Measurements from ENCODE around the gene PVALEF.

The PVALEF gene

DNA sequence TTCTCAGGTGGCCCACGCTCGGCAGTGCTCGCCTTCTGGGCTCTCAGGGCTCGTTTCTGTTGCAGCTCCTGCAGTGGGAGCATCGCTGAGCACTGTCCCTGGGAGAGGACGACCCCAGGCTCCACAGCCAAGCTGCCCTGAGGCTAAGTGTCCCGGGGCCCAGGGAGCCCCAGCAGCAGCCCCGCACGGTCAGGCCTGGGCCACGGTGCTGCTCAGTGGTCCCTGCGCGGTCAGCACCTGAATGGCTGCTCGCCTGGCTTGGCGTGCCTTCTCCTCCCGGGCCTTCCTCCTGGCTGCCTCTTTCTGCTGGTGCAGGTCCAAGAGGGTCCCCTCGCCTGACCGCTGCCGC lies 34.1 kb downstream of the PVALEF start:
- no peak for DNase-seq (ENCODE audit: low spot score)
- Histone ChIP-seq H3K4me3 (no peak overlapping the region), H3K27ac (no peak overlapping the region)
- TF ChIP-seq, protein P1, sequence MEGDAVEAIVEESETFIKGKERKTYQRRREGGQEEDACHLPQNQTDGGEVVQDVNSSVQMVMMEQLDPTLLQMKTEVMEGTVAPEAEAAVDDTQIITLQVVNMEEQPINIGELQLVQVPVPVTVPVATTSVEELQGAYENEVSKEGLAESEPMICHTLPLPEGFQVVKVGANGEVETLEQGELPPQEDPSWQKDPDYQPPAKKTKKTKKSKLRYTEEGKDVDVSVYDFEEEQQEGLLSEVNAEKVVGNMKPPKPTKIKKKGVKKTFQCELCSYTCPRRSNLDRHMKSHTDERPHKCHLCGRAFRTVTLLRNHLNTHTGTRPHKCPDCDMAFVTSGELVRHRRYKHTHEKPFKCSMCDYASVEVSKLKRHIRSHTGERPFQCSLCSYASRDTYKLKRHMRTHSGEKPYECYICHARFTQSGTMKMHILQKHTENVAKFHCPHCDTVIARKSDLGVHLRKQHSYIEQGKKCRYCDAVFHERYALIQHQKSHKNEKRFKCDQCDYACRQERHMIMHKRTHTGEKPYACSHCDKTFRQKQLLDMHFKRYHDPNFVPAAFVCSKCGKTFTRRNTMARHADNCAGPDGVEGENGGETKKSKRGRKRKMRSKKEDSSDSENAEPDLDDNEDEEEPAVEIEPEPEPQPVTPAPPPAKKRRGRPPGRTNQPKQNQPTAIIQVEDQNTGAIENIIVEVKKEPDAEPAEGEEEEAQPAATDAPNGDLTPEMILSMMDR (IDR thresholded peaks at IDR 0.05), result no peak

DNA sequence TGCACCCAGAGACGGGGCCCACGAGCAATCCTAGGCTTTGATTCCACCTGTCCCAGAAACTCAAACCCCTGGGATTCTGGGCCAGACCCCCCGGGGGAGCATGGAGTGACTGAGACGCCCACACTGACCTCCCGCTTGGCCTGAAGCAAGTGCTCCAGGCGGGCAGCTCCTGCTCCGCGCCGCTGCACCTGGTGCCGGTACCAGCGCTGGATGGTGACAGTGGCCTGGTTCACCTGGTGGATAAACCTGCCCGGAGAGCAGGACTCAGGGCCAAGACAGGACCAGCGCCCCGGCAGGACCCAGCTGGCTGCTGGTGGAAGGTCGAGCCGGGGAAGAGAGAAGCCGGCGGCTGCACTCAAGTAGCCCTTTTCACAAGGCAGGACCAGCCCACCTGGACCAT lies 34.9 kb downstream of the PVALEF start:
- no peak for DNase-seq (ENCODE audit: low spot score)
- no peak overlapping the region for H3K27ac ChIP-seq
- TF ChIP-seq, protein P1 (IDR thresholded peaks at IDR 0.05), result no peak
- H3K4me3 ChIP-seq, result no peak overlapping the region

DNA sequence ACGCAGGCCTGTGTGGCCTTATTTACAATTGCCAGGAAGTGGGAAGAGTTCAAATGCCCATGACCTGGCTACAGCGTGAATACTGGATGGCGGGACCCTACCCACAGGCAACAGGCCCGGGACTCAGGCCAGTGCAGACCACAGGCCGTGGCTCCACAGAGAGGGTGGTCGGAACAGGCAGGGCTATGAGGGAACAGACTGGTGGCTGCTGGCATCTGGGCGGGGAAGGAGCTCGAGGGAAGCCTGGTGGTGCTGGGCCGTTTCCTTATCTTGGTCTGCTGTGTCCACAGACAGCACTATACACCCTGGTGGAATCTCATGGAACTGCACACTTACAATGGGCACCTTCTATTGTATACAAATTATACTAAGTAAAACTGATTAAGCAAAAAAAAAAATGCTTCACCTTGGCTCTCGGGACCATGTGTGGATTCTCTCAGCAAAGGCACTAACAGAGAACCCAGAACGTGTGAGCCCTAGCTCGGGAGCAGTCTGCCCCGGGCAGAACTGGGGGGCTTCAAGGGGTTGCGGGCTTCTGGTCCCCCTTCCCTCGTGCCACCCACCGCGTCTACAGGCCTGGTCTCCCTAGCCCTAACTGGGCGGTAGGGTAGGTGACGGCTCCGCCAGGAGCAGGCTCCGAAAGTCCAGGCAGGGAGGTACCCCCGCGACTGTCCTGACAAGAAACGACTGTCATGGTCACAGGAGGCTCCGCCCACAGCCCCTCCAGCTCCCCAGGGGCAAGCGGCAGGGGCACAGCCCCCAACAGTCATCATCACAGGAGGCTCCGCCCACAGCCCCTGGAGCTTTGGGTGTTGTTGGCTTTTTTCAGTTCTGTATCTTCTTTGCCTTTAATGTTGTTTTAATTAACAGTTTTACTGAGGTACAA lies 35.6 kb downstream of the PVALEF start:
- DNase-seq (ENCODE audit: low spot score), result no peak
- peak overlapping the region in 1 of 2 donors; percentile 22 for H3K27ac ChIP-seq
- no peak overlapping the region for H3K4me3 ChIP-seq
- TF ChIP-seq, protein P1 (IDR thresholded peaks at IDR 0.05), result peak; percentile 40

DNA sequence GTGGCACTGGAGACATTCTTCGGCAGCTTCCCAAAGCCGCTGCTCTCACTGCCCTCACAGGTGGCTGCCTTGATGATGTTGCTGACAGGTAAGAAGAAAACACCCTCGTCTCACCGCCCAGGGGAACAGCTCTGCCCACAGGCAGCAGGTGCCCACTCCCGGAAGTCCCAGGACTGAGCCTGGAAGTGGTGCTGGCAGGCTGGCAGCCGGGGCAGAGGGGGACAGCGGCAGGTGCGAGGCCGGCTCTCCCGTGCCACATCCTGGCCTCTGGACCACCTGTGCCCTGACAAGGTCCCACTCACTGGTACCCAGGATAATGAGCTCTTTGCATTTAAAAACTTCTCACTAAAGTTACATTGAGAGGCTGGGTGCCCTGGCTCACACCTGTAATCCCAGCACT lies 37.0 kb downstream of the PVALEF start:
- Histone ChIP-seq H3K4me3 (no peak overlapping the region), H3K27ac (no peak overlapping the region)
- TF ChIP-seq, protein P1 (IDR thresholded peaks at IDR 0.05), result no peak
- no peak for DNase-seq (ENCODE audit: low spot score)

DNA sequence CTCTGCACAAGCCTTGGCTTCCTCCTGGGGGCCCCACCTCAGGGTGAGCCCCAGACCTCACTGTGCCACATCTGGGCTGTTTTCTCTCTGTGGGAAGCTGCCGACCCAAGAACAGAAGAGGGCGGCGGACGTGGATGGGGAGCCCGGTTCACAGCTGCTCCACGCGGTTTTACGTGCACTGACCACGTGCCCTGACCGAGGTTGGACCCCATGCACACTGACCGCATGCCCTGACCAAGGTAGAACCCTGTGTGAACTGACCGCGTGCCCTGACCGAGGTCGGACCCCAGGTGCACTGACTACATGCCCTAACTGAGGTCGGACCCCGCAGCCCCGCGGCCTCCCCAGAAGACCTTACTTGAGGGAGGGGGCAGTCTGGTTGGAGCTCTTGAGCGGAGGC lies 37.8 kb downstream of the PVALEF start:
- TF ChIP-seq, protein P1 (IDR thresholded peaks at IDR 0.05), result no peak
- no peak overlapping the region for H3K27ac ChIP-seq
- no peak for DNase-seq (ENCODE audit: low spot score)
- H3K4me3 ChIP-seq, result no peak overlapping the region

DNA sequence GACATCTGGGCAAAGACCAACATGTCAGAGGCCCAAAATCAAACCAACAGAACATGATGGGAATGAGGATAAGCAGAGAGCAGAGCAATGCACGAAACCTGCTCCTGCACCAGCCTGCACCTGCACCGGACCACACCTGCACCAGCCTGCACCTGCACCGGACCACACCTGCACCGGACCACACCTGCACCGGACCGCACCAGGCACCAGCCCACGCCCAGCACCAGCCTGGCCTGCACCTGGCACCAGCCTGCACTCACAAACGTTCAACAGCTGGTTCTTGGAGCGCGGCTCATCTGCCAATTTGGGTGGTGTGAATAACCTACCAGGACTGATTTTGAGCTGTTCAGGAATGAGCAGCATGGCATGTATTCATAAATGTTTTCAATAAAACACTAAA lies 39.3 kb downstream of the PVALEF start:
- Histone ChIP-seq H3K27ac (no peak overlapping the region), H3K4me3 (no peak overlapping the region)
- TF ChIP-seq, protein P1 (IDR thresholded peaks at IDR 0.05), result no peak
- no peak for DNase-seq (ENCODE audit: low spot score)

DNA sequence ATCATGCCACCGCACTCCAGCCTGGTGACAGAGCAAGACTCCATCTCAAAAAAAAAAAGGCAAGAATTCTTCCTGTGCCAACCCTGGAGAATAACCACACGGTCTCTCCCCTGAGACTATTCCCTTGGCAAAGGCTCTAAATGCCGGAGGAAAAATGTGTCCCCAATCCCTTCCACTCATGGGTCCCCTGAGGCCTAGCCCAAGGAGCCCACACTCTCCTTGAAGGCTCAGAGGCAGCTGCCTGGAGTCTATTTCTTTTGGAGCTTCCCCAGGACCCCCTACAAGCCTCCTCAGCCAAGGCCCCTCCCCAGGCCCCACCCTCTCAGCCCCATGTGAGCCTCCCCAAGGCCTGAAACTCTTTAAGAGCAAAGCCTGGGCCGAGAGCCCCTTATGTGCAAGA lies 40.9 kb downstream of the PVALEF start:
- TF ChIP-seq, protein P1 (IDR thresholded peaks at IDR 0.05), result no peak
- H3K4me3 ChIP-seq, result no peak overlapping the region
- peak overlapping the region in 1 of 2 donors; percentile 53 for H3K27ac ChIP-seq
- DNase-seq (ENCODE audit: low spot score), result no peak
